ENCODE measurements around the gene F2RL2. TPM values are rescaled to one million over a fixed set of nuclear protein-coding genes. Genes with fewer than 3 reads are reported as not detected.
A peak's percentile ranks its signal among the peaks of the same experiment; 100 is the strongest.

F2RL2 gene
- total RNA-seq, 1 experiment from 2014 or later, result not detected

- Histone ChIP-seq H3K14ac (ENCODE audit: insufficient read depth, low read length) (no peak overlapping the region), H3K4me2 (ENCODE audit: insufficient read depth, insufficient read length, low read length) (no peak overlapping the region), H3K18ac (ENCODE audit: insufficient read length, low read depth, low read length) (no peak overlapping the region), H4K8ac (replicated peaks; ENCODE audit: insufficient read length, low read depth, low read length) (no peak overlapping the region), H2BK5ac (ENCODE audit: insufficient read length, low read length) (no peak overlapping the region), H3K79me2 (ENCODE audit: insufficient read depth, low read length) (no peaks in the 10 kb centered on the region), H2BK12ac (ENCODE audit: insufficient read length, low read depth, low read length) (no peak overlapping the region), H2AK5ac (ENCODE audit: insufficient read length, low read length) (no peak overlapping the region), H3K27me3 (ENCODE audit: insufficient read depth, low read length) (no peaks in the 10 kb centered on the region), H3K23me2 (ENCODE audit: insufficient read length, low read depth, low read length, poor library complexity, severe bottlenecking) (no peaks in the 10 kb centered on the region), H3K79me1 (ENCODE audit: insufficient read depth, low read depth, low read length, poor library complexity, severe bottlenecking) (no peaks in the 10 kb centered on the region), H3K27ac (ENCODE audit: insufficient read length, low read depth, low read length) (no peak overlapping the region), H4K91ac (ENCODE audit: insufficient read length, low read depth, low read length) (no peak overlapping the region), H4K5ac (ENCODE audit: insufficient read length, low read depth, low read length) (no peak overlapping the region), H2BK20ac (ENCODE audit: low read depth, low read length, poor library complexity, severe bottlenecking) (no peak overlapping the region), H3K23ac (ENCODE audit: insufficient read length, low read depth, low read length) (no peak overlapping the region), H2BK15ac (ENCODE audit: low read depth, low read length) (no peak overlapping the region), H2BK120ac (ENCODE audit: low read depth, low read length, poor library complexity, severe bottlenecking) (no peak overlapping the region), H3K56ac (ENCODE audit: insufficient read length, low read depth, low read length) (no peak overlapping the region), H3K4ac (ENCODE audit: low read depth, low read length) (no peak overlapping the region), H3K9ac (ENCODE audit: extremely low read depth, insufficient read length, low read length) (no peak overlapping the region), H3T11ph (ENCODE audit: low read length) (no peak overlapping the region), H2AFZ (ENCODE audit: low read length) (no peak overlapping the region), H3K4me1 (ENCODE audit: insufficient read depth, low read length) (0 out of 2 replicates have a peak, but pooled peaks cover 3% of the 10 kb centered on the region), H3K9me3 (ENCODE audit: control insufficient read depth, low read depth, low read length) (no peaks in the 10 kb centered on the region), H4K20me1 (ENCODE audit: control insufficient read depth, insufficient read depth, insufficient read length) (no peaks in the 10 kb centered on the region)
- Mint-ChIP-seq H3K36me3 (ENCODE audit: insufficient read depth in 1 of 3, low read depth in 3 of 3) (peaks cover 0 to 5% (median 0%) of the 10 kb centered on the region in 3 experiments; a peak in 1 of 7 replicates), H3K4me1 (peaks cover 11 to 22% of the 10 kb centered on the region in 2 experiments), H3K9me3 (no peaks in the 10 kb centered on the region), H3K4me3 (no peak overlapping the region), H3K27me3 (ENCODE audit: low read depth) (no peaks in the 10 kb centered on the region), H3K27ac (0 out of 7 replicates have a peak overlapping the region, but pooled peaks of 1 of the 3 experiments have one; percentile 4)
- no peak for DNase-seq
- WGBS (ENCODE audit: extremely low coverage, insufficient read length, low lambda C conversion rate), result no CpG with 5 or more reads among the region's 5 CpGs
- no peak for TF ChIP-seq CTCF (conservative IDR thresholded peaks at IDR 0.05)
Observed at GRCh38 chr5:76622076-76622475, 1.1 kb downstream of the F2RL2 start.

Data from H9 (cell line).